ENCODE data around the gene CRYGC. TPM values are rescaled to one million over a fixed set of nuclear protein-coding genes. Genes with fewer than 3 reads are reported as not detected.
"Not testable (repeated sequence)": the region's sequence is repeated elsewhere in the genome, so short reads cannot be mapped to it uniquely, and the experiment has no call there.

CRYGC gene
- total RNA-seq, 2 donors from 2014 or later, result not detected

DNA sequence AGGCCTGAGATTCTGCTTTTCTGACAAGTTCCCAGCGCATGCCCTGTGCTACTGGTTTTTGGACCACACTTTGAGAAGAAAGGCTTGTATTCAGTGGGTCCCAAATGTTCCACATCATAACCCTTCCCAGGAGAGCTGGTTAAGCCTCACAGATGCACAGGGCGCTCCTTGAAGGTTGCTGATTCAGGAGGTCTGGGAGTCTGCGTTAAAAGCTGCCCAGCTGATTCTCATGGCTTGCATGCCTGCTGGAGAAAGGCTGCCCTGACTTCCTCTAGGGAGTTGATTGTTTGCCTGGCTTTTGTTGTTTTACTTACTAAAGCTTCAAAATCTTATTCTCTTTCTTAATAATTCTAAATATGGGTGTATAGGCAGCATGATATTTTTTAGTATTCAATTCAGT lies 26.0 kb downstream of the CRYGC start:
- TF ChIP-seq, protein P1, sequence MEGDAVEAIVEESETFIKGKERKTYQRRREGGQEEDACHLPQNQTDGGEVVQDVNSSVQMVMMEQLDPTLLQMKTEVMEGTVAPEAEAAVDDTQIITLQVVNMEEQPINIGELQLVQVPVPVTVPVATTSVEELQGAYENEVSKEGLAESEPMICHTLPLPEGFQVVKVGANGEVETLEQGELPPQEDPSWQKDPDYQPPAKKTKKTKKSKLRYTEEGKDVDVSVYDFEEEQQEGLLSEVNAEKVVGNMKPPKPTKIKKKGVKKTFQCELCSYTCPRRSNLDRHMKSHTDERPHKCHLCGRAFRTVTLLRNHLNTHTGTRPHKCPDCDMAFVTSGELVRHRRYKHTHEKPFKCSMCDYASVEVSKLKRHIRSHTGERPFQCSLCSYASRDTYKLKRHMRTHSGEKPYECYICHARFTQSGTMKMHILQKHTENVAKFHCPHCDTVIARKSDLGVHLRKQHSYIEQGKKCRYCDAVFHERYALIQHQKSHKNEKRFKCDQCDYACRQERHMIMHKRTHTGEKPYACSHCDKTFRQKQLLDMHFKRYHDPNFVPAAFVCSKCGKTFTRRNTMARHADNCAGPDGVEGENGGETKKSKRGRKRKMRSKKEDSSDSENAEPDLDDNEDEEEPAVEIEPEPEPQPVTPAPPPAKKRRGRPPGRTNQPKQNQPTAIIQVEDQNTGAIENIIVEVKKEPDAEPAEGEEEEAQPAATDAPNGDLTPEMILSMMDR (conservative IDR thresholded peaks at IDR 0.05), result no peak
- Histone ChIP-seq H3K4me1 (ENCODE audit: control insufficient read depth, insufficient read depth, low read length) (no peaks in the 10 kb centered on the region), H3K36me3 (ENCODE audit: control insufficient read depth, insufficient read depth, low read length) (no peaks in the 10 kb centered on the region), H3K27me3 (ENCODE audit: control insufficient read depth, insufficient read depth, low read length, poor library complexity, severe bottlenecking) (no peaks in the 10 kb centered on the region), H3K27ac (ENCODE audit: low read depth, low read length) (no peak overlapping the region), H3K9me3 (ENCODE audit: control insufficient read depth, low read length) (peaks cover 7% of the 10 kb centered on the region), H3K4me3 (ENCODE audit: low read length) (no peak overlapping the region), H3K9ac (ENCODE audit: extremely low read depth, low read length, poor library complexity, severe bottlenecking) (no peak overlapping the region)
- Mint-ChIP-seq H3K9me3 (peaks cover 9% of the 10 kb centered on the region), H3K27me3 (ENCODE audit: insufficient read depth) (no peaks in the 10 kb centered on the region), H3K27ac (no peak overlapping the region), H3K4me3 (no peak overlapping the region), H3K36me3 (ENCODE audit: low read depth) (peaks cover 5% of the 10 kb centered on the region), H3K4me1 (no peaks in the 10 kb centered on the region)
- no peak for DNase-seq
- WGBS, 2 experiments (ENCODE audit: insufficient coverage in 1 of 2, insufficient read length in 1 of 2), result 67 to 77% methylated on average over 3 of the region's 3 CpGs

DNA sequence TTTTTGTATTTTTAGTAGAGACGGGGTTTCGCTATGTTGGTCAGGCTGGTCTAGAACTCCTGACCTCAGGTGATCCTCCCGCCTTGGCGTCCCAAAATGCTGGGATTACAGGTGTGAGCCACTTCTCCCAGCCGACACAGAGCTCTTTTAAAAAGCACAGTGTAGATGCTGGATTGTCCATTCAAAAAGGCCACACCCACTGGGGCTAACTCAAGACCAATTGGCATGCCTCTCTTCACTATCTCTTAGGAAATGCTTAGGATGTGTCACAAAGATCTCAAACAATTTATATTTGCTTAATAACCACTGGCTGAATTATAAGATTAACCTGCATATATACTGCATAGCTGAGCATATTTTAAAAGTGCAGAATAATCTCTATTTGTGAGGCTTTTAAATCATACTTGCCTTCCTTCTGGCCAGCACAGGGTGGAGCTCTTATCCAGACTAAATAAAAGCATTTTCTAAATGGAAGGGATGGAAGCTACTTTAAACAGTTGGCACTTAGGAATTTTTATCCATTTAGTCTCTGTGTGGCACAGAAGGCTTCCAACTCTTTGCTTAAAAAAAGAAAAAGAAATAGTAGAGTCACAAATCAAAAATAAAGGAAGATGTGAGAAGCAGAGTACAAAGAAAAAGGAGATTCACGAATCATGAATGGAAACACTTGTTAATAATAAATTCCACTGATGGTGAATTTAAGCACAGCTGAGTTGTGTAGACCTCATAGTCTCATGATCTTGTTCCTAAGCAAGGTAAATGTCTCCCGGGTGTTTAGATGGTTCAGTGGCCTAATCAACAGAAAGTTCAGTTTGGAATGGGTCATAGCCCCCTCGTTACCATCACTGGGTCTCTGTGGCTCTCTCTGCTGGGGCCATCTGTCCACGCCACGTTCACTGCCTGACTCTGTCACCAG lies 27.7 kb downstream of the CRYGC start:
- Mint-ChIP-seq H3K36me3 (ENCODE audit: low read depth) (peaks cover 2% of the 10 kb centered on the region), H3K27ac (no peak overlapping the region), H3K4me3 (no peak overlapping the region), H3K9me3 (peaks cover 9% of the 10 kb centered on the region), H3K27me3 (ENCODE audit: insufficient read depth) (no peaks in the 10 kb centered on the region), H3K4me1 (peaks cover 3% of the 10 kb centered on the region)
- no peak overlapping the region for H3K4me3 ChIP-seq (ENCODE audit: low read length)
- no peaks in the 10 kb centered on the region for H3K4me1 ChIP-seq (ENCODE audit: control insufficient read depth, insufficient read depth, low read length)
- H3K9me3 ChIP-seq (ENCODE audit: control insufficient read depth, low read length), result peaks cover 7% of the 10 kb centered on the region
- WGBS, 2 experiments (ENCODE audit: insufficient coverage in 1 of 2, insufficient read length in 1 of 2), result 41 to 49% methylated on average over 6 to 10 of the region's 10 CpGs
- no peak overlapping the region for H3K27ac ChIP-seq (ENCODE audit: low read depth, low read length)
- TF ChIP-seq, protein P1 (conservative IDR thresholded peaks at IDR 0.05), result peak; percentile 77
- H3K27me3 ChIP-seq (ENCODE audit: control insufficient read depth, insufficient read depth, low read length, poor library complexity, severe bottlenecking), result no peaks in the 10 kb centered on the region
- no peak overlapping the region for H3K9ac ChIP-seq (ENCODE audit: extremely low read depth, low read length, poor library complexity, severe bottlenecking)
- no peaks in the 10 kb centered on the region for H3K36me3 ChIP-seq (ENCODE audit: control insufficient read depth, insufficient read depth, low read length)
- no peak for DNase-seq

DNA sequence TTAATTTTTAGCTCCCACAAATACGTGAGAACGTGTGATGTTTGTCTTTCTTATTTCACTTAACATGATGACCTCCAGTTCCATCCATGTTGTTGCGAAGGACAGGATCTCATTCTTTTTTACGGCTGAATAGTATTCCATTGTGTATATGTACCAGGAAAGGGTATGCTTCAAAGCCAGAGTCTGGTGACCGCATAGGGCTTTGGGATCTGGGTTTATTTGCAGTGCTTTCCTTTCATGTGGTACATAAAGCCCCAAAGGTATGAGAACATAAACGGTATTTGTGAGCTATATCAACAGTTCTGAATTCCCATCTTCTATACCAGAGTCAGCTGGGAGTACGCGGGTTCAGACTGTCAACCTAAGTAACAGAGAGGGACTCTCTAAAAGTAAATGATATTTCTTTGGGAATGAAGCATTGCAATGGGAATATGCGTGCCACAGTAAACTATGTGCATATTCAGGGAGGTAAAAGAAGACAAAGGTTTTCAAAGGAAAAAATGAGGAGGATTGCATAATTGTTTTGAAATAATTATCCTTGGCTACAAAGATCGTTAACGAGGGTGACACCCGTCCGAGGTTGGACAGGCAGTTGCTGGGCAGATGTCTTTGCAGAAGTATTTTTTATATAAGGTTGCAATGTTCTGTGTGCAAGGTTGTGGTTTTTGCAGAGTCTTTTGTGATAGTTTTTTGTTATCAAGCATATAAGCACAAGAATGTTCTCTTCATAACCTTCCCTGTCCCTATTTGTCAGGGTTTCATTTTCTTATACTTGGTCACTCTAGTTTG lies 29.8 kb downstream of the CRYGC start:
- Histone ChIP-seq H3K9me3 (ENCODE audit: control insufficient read depth, low read length) (peaks cover 6% of the 10 kb centered on the region), H3K4me1 (ENCODE audit: control insufficient read depth, insufficient read depth, low read length) (no peaks in the 10 kb centered on the region), H3K4me3 (ENCODE audit: low read length) (no peak overlapping the region), H3K27ac (ENCODE audit: low read depth, low read length) (no peak overlapping the region), H3K36me3 (ENCODE audit: control insufficient read depth, insufficient read depth, low read length) (no peaks in the 10 kb centered on the region), H3K27me3 (ENCODE audit: control insufficient read depth, insufficient read depth, low read length, poor library complexity, severe bottlenecking) (no peaks in the 10 kb centered on the region), H3K9ac (ENCODE audit: extremely low read depth, low read length, poor library complexity, severe bottlenecking) (no peak overlapping the region)
- Mint-ChIP-seq H3K4me3 (no peak overlapping the region), H3K27ac (no peak overlapping the region), H3K4me1 (peaks cover 3% of the 10 kb centered on the region), H3K27me3 (ENCODE audit: insufficient read depth) (no peaks in the 10 kb centered on the region), H3K9me3 (peaks cover 5% of the 10 kb centered on the region), H3K36me3 (ENCODE audit: low read depth) (no peaks in the 10 kb centered on the region)
- no peak for DNase-seq
- TF ChIP-seq, protein P1 (conservative IDR thresholded peaks at IDR 0.05), result no peak
- 80% methylated on average over 13 of the region's 13 CpGs for WGBS, 2 experiments (ENCODE audit: insufficient coverage in 1 of 2, insufficient read length in 1 of 2)

DNA sequence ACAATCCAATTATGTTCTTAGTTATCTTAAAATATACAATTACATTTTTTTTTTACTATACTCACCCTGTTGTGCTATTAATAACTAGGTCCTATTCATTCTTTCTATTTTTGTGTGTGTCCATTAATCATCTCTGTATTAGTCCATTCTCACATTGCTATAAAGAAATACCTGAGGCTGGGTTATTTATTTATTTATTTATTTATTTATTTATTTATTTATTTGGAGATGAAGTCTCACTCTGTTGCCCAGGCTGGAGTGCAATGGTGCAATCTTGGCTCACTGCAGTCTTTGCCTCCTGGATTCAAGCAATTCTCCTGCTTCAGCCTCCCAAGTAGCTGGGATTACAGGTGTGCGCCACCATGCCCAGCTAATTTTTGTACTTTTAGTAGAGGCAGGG lies 30.9 kb downstream of the CRYGC start:
- not testable (repeated sequence) for H3K4me1 Mint-ChIP-seq; H3K4me1 ChIP-seq (ENCODE audit: control insufficient read depth, insufficient read depth, low read length); H3K9me3 Mint-ChIP-seq; H3K36me3 Mint-ChIP-seq (ENCODE audit: low read depth); H3K27me3 Mint-ChIP-seq (ENCODE audit: insufficient read depth); H3K4me3 ChIP-seq (ENCODE audit: low read length); DNase-seq; H3K9me3 ChIP-seq (ENCODE audit: control insufficient read depth, low read length); H3K27me3 ChIP-seq (ENCODE audit: control insufficient read depth, insufficient read depth, low read length, poor library complexity, severe bottlenecking); H3K27ac Mint-ChIP-seq; H3K27ac ChIP-seq (ENCODE audit: low read depth, low read length); H3K36me3 ChIP-seq (ENCODE audit: control insufficient read depth, insufficient read depth, low read length); H3K4me3 Mint-ChIP-seq; H3K9ac ChIP-seq (ENCODE audit: extremely low read depth, low read length, poor library complexity, severe bottlenecking)
- WGBS, 2 experiments (ENCODE audit: insufficient coverage in 1 of 2, insufficient read length in 1 of 2), result 97% methylated on average over 1 of the region's 1 CpG; no CpG with 5 or more reads in 1 of the 2 experiments
